Endothelial cell of umbilical vein (primary cell): ENCODE results near the gene UBR4. TPM values are rescaled to one million over a fixed set of nuclear protein-coding genes. Genes with fewer than 3 reads are reported as not detected.

Experiments
- BruUV-seq: library from RNA; stranded (reverse); fragments of 400-500 nt; replicated peaks from 2 replicates; lab custom pipeline; 2021; lab: Mats Ljungman, UMichigan
- CTCF ChIA-PET: fragments of 300-600, 350-600 bp; sonication (Branson Sonifier 250); formaldehyde crosslinking; loops from one replicate; lab custom pipeline; 2021; ENCODE audit warnings: antibody characterized with exemption, inconsistent platforms; lab: Charles Lee
- POLR2A ChIA-PET: fragments of 300-600, 350-600 bp; sonication (Branson Sonifier 250); formaldehyde crosslinking; loops from one replicate; lab custom pipeline; 2021; ENCODE audit warnings: antibody characterized with exemption, inconsistent platforms; lab: Charles Lee
- DNase-seq: peaks from one replicate; pipeline ENCODE4 v3.0.0-alpha.2; 2011; ENCODE audit warnings: low read depth, low spot score
- FAIRE-seq: peaks from 2 replicates; lab custom pipeline; 2011; peaks lifted over from hg19 to GRCh38; lab: Jason Lieb, UNC
- H2AFZ ChIP-seq: 2 replicates; pipeline ENCODE4 v1.6.0; 2012; ENCODE audit warnings: low read depth, low read length, control low read depth, inconsistent platforms
- H3K27ac ChIP-seq: 2 replicates; pipeline ENCODE4 v1.5.1; 2011; ENCODE audit warnings: low read depth, mild to moderate bottlenecking, control low read depth, low read length, moderate library complexity; ENCODE audit not compliant: insufficient read depth
- H3K27me3 ChIP-seq, 2 experiments: 2 replicates each; pipeline versions ENCODE4 v1.6.0 to v1.6.1; 2011; ENCODE audit warnings: low read length in 2 of 2, mixed read lengths in 1 of 2; ENCODE audit not compliant: control insufficient read depth in 2 of 2, insufficient read depth in 2 of 2
- H3K36me3 ChIP-seq, 2 experiments: 2 replicates in 1 of 2; 3 replicates in 1 of 2; pipeline ENCODE4 v1.5.1; 2011; ENCODE audit warnings: low read length in 2 of 2, mild to moderate bottlenecking in 1 of 2, moderate library complexity in 1 of 2; ENCODE audit not compliant: control insufficient read depth in 2 of 2, insufficient read depth in 2 of 2; ENCODE audit errors: extremely low read depth in 1 of 2
- H3K4me1 ChIP-seq: 3 replicates; pipeline ENCODE4 v1.5.1; 2011; ENCODE audit warnings: mild to moderate bottlenecking, low read length; ENCODE audit not compliant: control insufficient read depth, insufficient read depth; ENCODE audit errors: extremely low read depth
- H3K4me2 ChIP-seq: 2 replicates; pipeline ENCODE4 v1.6.1; 2011; ENCODE audit warnings: low read length, control low read depth, mixed read lengths; ENCODE audit not compliant: insufficient read depth
- H3K4me3 ChIP-seq, 3 experiments: fragments of 200-600 bp in 1 of 3; sonication (generic), shearing (Covaris generic) in 1 of 3; replicated peaks in 1 of 3; 2 replicates each; pipeline ENCODE4 v1.5.1; 2011 to 2016; ENCODE audit warnings: control low read depth in 3 of 3, low read length in 3 of 3, mild to moderate bottlenecking in 2 of 3, inconsistent platforms in 1 of 3, low read depth in 1 of 3, moderate library complexity in 1 of 3; ENCODE audit not compliant: insufficient read depth in 1 of 3
- H3K79me2 ChIP-seq: 2 replicates; pipeline ENCODE4 v1.6.0; 2012; ENCODE audit warnings: low read length, inconsistent platforms; ENCODE audit not compliant: control insufficient read depth, insufficient read depth
- H3K9ac ChIP-seq: replicated peaks from 2 replicates; pipeline ENCODE3; 2011; ENCODE audit warnings: low read length, control low read depth; ENCODE audit not compliant: insufficient read depth; ENCODE audit errors: extremely low read depth
- H3K9me1 ChIP-seq: replicated peaks from 3 replicates; pipeline ENCODE4 v1.6.0; 2011; ENCODE audit warnings: mild to moderate bottlenecking, low read length; ENCODE audit not compliant: control insufficient read depth, insufficient read depth; ENCODE audit errors: extremely low read depth
- H3K9me3 ChIP-seq: replicated peaks from 2 replicates; pipeline ENCODE4 v1.5.1; 2012; ENCODE audit warnings: low read length, inconsistent platforms; ENCODE audit not compliant: control insufficient read depth, insufficient read depth
- H4K20me1 ChIP-seq: replicated peaks from 2 replicates; pipeline ENCODE3; 2011; ENCODE audit warnings: mild to moderate bottlenecking, low read length; ENCODE audit not compliant: control insufficient read depth, insufficient read depth; ENCODE audit errors: extremely low read depth
- CTCF ChIP-seq, 2 donors: IDR thresholded peaks; 1 replicate in 1 of 2; 2 replicates in 1 of 2; pipeline ENCODE4 v1.5.1; 2011; ENCODE audit warnings: low read length in 2 of 2, mild to moderate bottlenecking in 2 of 2, moderate library complexity in 2 of 2, control low read depth in 1 of 2, inconsistent platforms in 1 of 2, low read depth in 1 of 2; ENCODE audit not compliant: insufficient read depth in 1 of 2; ENCODE audit errors: extremely low read depth in 1 of 2
- EZH2 ChIP-seq: IDR thresholded peaks from 2 replicates; pipeline ENCODE4 v1.6.1; 2012; ENCODE audit warnings: borderline replicate concordance, low read depth, mild to moderate bottlenecking, moderate library complexity, low read length, inconsistent platforms; ENCODE audit not compliant: severe bottlenecking
- FOS ChIP-seq: IDR thresholded peaks from 2 replicates; pipeline ENCODE4 v1.6.1; 2011; ENCODE audit warnings: mild to moderate bottlenecking, low read length, moderate library complexity, borderline replicate concordance; ENCODE audit not compliant: insufficient read depth
- GATA2 ChIP-seq: IDR thresholded peaks from 2 replicates; pipeline ENCODE4 v1.7.0; 2011; ENCODE audit warnings: low read depth, mild to moderate bottlenecking, moderate library complexity, mixed read lengths, low read length; ENCODE audit not compliant: insufficient read length, insufficient read depth
- JUN ChIP-seq: IDR thresholded peaks from 2 replicates; pipeline ENCODE4 v1.6.1; 2011; ENCODE audit warnings: borderline replicate concordance, low read depth; ENCODE audit not compliant: insufficient read length, insufficient read depth
- MAX ChIP-seq: IDR thresholded peaks from 2 replicates; pipeline ENCODE4 v1.6.1; 2011; ENCODE audit not compliant: insufficient read depth, insufficient read length
- MYC ChIP-seq: IDR thresholded peaks from one replicate; pipeline ENCODE4 v1.6.1; 2011; ENCODE audit warnings: mild to moderate bottlenecking, low read depth, low read length
- POLR2A ChIP-seq: IDR thresholded peaks from 2 replicates; pipeline ENCODE4 v1.6.1; 2012; ENCODE audit warnings: low read depth, mild to moderate bottlenecking, control low read depth, low read length
- POLR2AphosphoS5 ChIP-seq: IDR thresholded peaks from 2 replicates; pipeline ENCODE4 v1.6.1; 2012; ENCODE audit warnings: low read depth, mild to moderate bottlenecking, control low read depth, low read length, moderate library complexity; ENCODE audit not compliant: insufficient read depth
- dilution Hi-C: fragments of 300-500 bp; cut with MboI; formaldehyde crosslinking; loops from one replicate; pipeline ENCODE4 v1.15.0; 2019; ENCODE audit warnings: low sequenced_read_pairs; ENCODE audit not compliant: extremely low pct_ligation_motif_present
- intact Hi-C: fragments of 100-400 bp; cut with micrococcal nuclease; formaldehyde crosslinking; loops from one replicate; pipeline ENCODE4 v1.10.0; 2022
- polyA plus RNA-seq, 4 experiments: library from polyadenylated mRNA; depleted of rRNA in 3 of 4; stranded (reverse) in 3 of 4; unstranded in 1 of 4; fragments of >200 nt; gene quantifications; 2 replicates each; pipeline versions ENCODE4 v1.2.1 to v1.2.3, GENCODE V29; 2011 to 2012; ENCODE audit warnings: missing spikeins in 1 of 4
- total RNA-seq: library from RNA; stranded (reverse); gene quantifications from 2 replicates; pipeline ENCODE4 v1.2.3, GENCODE V29; 2021

Gene UBR4
- total and polyA plus RNA-seq, 2 donors (not counting 3 experiments of a cell fraction or from before 2014, with no cell fraction given) = 125 to 150 TPM

- H2AFZ ChIP-seq = no peak overlapping the region
- no peaks in the 10 kb centered on the region for H3K79me2 ChIP-seq
- DNase-seq (no peak), FAIRE-seq (no peak)
- H3K27ac ChIP-seq = no peak overlapping the region
- no peak for TF ChIP-seq FOS
- TF ChIP-seq MYC = no peak
- TF ChIP-seq POLR2A = no peak
- no peak for TF ChIP-seq JUN
- TF ChIP-seq POLR2AphosphoS5 = no peak
- no peak for TF ChIP-seq CTCF (IDR thresholded peaks at IDR 0.05; ENCODE audit: extremely low read depth in 1 of 2, insufficient read depth in 1 of 2, low read depth in 1 of 2, low read length in 2 of 2)
- no peak for TF ChIP-seq EZH2
- no peak for TF ChIP-seq MAX
- no peak for TF ChIP-seq GATA2
- H3K9me1 ChIP-seq = no peaks in the 10 kb centered on the region
- no peak overlapping the region for H3K4me2 ChIP-seq
- H3K36me3 ChIP-seq = no peaks in the 10 kb centered on the region
- H3K9me3 ChIP-seq = no peaks in the 10 kb centered on the region
- no TSS peak for BruUV-seq
- H3K4me3 ChIP-seq = no peak overlapping the region
- ChIA-PET POLR2A (no interaction called here), CTCF (interaction anchor here (1.3 to 1.5 kb wide), 2 partner anchors 47 to 146 kb away, joined by 3 to 5 read pairs; no protein-coding TSS in a partner anchor)
- peaks cover 6 to 9% of the 10 kb centered on the region in 2 experiments for H3K27me3 ChIP-seq
- no peaks in the 10 kb centered on the region for H4K20me1 ChIP-seq
- H3K9ac ChIP-seq = no peak overlapping the region
- intact Hi-C loops (no loop called here), dilution Hi-C loops (no loop called here)
- H3K4me1 ChIP-seq = no peaks in the 10 kb centered on the region
Observed at GRCh38 chr1:19058476-19058797, 151.6 kb downstream of the UBR4 start.
